Measurements from ENCODE around the gene TMIGD2. TPM values are rescaled to one million over a fixed set of nuclear protein-coding genes. Genes with fewer than 3 reads are reported as not detected.

Gene TMIGD2
- total and polyA plus RNA-seq, 4 donors = 0.16 to 0.94 (median 0.48) TPM

- DNase-seq (ENCODE audit: low spot score) = no peak
- Histone ChIP-seq H3K27ac (ENCODE audit: low read depth in 1 of 2, low read length in 2 of 2) (no peak overlapping the region), H3K9me3 (ENCODE audit: control insufficient read depth in 4 of 4, low read length in 3 of 4) (no peaks in the 10 kb centered on the region), H3K9ac (ENCODE audit: low read depth in 1 of 2, low read length in 2 of 2) (no peak overlapping the region), H3K36me3 (ENCODE audit: control insufficient read depth in 4 of 4, insufficient read depth in 3 of 4, low read depth in 1 of 4, low read length in 3 of 4) (no peaks in the 10 kb centered on the region), H3K4me3 (ENCODE audit: low read depth in 1 of 3, low read length in 3 of 3) (peak overlapping the region in 2 of 3 donors; percentile 20 to 54), H3K4me1 (ENCODE audit: control insufficient read depth in 4 of 4, insufficient read depth in 4 of 4, low read length in 3 of 4) (peaks cover 7 to 14% (median 8%) of the 10 kb centered on the region in 4 donors), H3K27me3 (ENCODE audit: control insufficient read depth in 4 of 4, insufficient read depth in 4 of 4, low read length in 3 of 4) (no peaks in the 10 kb centered on the region)
- no peak for TF ChIP-seq TAF1 (conservative IDR thresholded peaks at IDR 0.05)
- no peak for TF ChIP-seq FOXA2 (IDR thresholded peaks at IDR 0.05)
- TF ChIP-seq EGR1 (IDR thresholded peaks at IDR 0.05; ENCODE audit: low read depth in 2 of 2) = no peak
- no peak for TF ChIP-seq NR2F2 (IDR thresholded peaks at IDR 0.05)
- WGBS = under 1% methylated on average over 30 of the region's 30 CpGs
These were observed 23.0 kb downstream of the TMIGD2 start for GRCh38 chr19:4279267-4279529.

DNA sequence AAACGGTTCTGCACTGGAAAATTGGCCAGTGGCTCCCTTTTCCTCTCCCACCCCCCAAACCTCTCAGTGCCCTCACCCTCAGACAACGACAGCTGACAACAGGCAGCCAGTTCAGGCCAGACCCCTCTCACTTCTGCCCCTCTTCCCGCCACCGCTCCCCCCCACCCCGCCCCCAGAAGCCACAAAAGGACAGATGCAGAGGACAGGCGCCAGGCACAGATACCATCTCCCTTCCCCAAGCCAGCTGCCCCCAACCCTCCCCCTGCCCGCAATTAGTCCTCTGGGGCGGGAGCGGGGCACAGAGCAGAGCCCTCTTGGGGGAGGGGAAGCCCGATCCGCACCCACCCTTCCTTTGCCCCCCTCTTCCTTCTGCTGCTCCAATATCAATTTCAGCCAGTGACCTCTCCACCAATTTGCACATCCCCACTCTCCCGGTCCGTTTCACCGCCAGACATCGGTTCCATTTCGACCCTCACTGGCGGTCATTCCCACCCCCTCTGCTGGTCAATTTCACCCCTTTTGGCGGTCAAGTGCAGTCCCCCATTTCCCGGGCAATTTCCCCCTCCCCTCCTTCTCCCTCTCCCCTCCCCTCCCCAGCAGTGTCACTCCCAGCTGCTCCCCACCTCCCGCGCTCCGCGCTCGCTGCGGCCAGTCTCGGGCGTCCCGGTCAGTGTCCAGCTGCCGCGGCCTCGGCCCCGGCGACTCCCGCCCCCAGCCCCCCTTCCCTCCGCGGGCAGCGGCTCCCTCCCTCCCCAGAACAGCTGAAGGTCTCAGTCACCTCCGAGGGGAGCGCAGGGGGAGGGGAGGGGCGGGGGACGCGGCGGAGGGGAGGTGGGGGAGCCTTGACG lies 23.5 kb downstream of the TMIGD2 start, which contains the start of gene SHD:
TSS of gene SHD (plus strand) at position 848 of the 848 bp plus-strand sequence. CDS start 798 bp downstream, outside the sequence.
- H3K27ac ChIP-seq (ENCODE audit: low read depth in 1 of 2, low read length in 2 of 2) = no peak within 1 kb of the TSS
- H3K4me3 ChIP-seq (ENCODE audit: low read depth in 1 of 3, low read length in 3 of 3) = peak within 1 kb of the TSS in 2 of 3 donors; percentile 20 to 54
- peaks cover 7 to 14% (median 9%) of the 10 kb centered on the region in 4 donors for H3K4me1 ChIP-seq (ENCODE audit: control insufficient read depth in 4 of 4, insufficient read depth in 4 of 4, low read length in 3 of 4)
- no peak within 1 kb of the TSS for H3K9ac ChIP-seq (ENCODE audit: low read depth in 1 of 2, low read length in 2 of 2)
- H3K27me3 ChIP-seq (ENCODE audit: control insufficient read depth in 4 of 4, insufficient read depth in 4 of 4, low read length in 3 of 4) = no peaks in the 10 kb centered on the region
- 11% methylated on average over 44 of the region's 44 CpGs for WGBS
- no peaks in the 10 kb centered on the region for H3K9me3 ChIP-seq (ENCODE audit: control insufficient read depth in 4 of 4, low read length in 3 of 4)
- TF ChIP-seq, protein P1, sequence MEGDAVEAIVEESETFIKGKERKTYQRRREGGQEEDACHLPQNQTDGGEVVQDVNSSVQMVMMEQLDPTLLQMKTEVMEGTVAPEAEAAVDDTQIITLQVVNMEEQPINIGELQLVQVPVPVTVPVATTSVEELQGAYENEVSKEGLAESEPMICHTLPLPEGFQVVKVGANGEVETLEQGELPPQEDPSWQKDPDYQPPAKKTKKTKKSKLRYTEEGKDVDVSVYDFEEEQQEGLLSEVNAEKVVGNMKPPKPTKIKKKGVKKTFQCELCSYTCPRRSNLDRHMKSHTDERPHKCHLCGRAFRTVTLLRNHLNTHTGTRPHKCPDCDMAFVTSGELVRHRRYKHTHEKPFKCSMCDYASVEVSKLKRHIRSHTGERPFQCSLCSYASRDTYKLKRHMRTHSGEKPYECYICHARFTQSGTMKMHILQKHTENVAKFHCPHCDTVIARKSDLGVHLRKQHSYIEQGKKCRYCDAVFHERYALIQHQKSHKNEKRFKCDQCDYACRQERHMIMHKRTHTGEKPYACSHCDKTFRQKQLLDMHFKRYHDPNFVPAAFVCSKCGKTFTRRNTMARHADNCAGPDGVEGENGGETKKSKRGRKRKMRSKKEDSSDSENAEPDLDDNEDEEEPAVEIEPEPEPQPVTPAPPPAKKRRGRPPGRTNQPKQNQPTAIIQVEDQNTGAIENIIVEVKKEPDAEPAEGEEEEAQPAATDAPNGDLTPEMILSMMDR (IDR thresholded peaks at IDR 0.05; ENCODE audit: low read depth, low read length, missing input control) = no peak
- TF ChIP-seq GABPA (IDR thresholded peaks at IDR 0.05 in 1 of 2, conservative IDR thresholded peaks at IDR 0.05 in 1 of 2) (no peak), RAD21 (IDR thresholded peaks at IDR 0.05) (no peak), NR2F2 (IDR thresholded peaks at IDR 0.05) (no peak), TAF1 (conservative IDR thresholded peaks at IDR 0.05) (no peak), HNF4A (conservative IDR thresholded peaks at IDR 0.05) (no peak), FOXA1 (IDR thresholded peaks at IDR 0.05) (no peak), RXRA (IDR thresholded peaks at IDR 0.05) (no peak), HNF4G (IDR thresholded peaks at IDR 0.05) (no peak)
- no peaks in the 10 kb centered on the region for H3K36me3 ChIP-seq (ENCODE audit: control insufficient read depth in 4 of 4, insufficient read depth in 3 of 4, low read depth in 1 of 4, low read length in 3 of 4)
- DNase-seq (ENCODE audit: low spot score) = no peak

GRCh38 chr19:4278010-4278409 lies 24.2 kb downstream of the TMIGD2 start:
- no peak overlapping the region for H3K27ac ChIP-seq (ENCODE audit: low read depth in 1 of 2, low read length in 2 of 2)
- no peak overlapping the region for H3K9ac ChIP-seq (ENCODE audit: low read depth in 1 of 2, low read length in 2 of 2)
- no peaks in the 10 kb centered on the region for H3K36me3 ChIP-seq (ENCODE audit: control insufficient read depth in 4 of 4, insufficient read depth in 3 of 4, low read depth in 1 of 4, low read length in 3 of 4)
- H3K4me3 ChIP-seq (ENCODE audit: low read depth in 1 of 3, low read length in 3 of 3) = no peak overlapping the region
- DNase-seq (ENCODE audit: low spot score) = no peak
- H3K27me3 ChIP-seq (ENCODE audit: control insufficient read depth in 4 of 4, insufficient read depth in 4 of 4, low read length in 3 of 4) = no peaks in the 10 kb centered on the region
- no peaks in the 10 kb centered on the region for H3K9me3 ChIP-seq (ENCODE audit: control insufficient read depth in 4 of 4, low read length in 3 of 4)
- WGBS = 52% methylated on average over 4 of the region's 4 CpGs
- H3K4me1 ChIP-seq (ENCODE audit: control insufficient read depth in 4 of 4, insufficient read depth in 4 of 4, low read length in 3 of 4) = peaks cover 7 to 14% (median 9%) of the 10 kb centered on the region in 4 donors
- TF ChIP-seq, protein P2, sequence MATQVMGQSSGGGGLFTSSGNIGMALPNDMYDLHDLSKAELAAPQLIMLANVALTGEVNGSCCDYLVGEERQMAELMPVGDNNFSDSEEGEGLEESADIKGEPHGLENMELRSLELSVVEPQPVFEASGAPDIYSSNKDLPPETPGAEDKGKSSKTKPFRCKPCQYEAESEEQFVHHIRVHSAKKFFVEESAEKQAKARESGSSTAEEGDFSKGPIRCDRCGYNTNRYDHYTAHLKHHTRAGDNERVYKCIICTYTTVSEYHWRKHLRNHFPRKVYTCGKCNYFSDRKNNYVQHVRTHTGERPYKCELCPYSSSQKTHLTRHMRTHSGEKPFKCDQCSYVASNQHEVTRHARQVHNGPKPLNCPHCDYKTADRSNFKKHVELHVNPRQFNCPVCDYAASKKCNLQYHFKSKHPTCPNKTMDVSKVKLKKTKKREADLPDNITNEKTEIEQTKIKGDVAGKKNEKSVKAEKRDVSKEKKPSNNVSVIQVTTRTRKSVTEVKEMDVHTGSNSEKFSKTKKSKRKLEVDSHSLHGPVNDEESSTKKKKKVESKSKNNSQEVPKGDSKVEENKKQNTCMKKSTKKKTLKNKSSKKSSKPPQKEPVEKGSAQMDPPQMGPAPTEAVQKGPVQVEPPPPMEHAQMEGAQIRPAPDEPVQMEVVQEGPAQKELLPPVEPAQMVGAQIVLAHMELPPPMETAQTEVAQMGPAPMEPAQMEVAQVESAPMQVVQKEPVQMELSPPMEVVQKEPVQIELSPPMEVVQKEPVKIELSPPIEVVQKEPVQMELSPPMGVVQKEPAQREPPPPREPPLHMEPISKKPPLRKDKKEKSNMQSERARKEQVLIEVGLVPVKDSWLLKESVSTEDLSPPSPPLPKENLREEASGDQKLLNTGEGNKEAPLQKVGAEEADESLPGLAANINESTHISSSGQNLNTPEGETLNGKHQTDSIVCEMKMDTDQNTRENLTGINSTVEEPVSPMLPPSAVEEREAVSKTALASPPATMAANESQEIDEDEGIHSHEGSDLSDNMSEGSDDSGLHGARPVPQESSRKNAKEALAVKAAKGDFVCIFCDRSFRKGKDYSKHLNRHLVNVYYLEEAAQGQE (IDR thresholded peaks at IDR 0.05) = no peak
- TF ChIP-seq JUND (IDR thresholded peaks at IDR 0.05) = no peak
- no peak for TF ChIP-seq NR2F2 (IDR thresholded peaks at IDR 0.05)
- TF ChIP-seq RXRA (IDR thresholded peaks at IDR 0.05) = no peak
- no peak for TF ChIP-seq GABPA (IDR thresholded peaks at IDR 0.05 in 1 of 2, conservative IDR thresholded peaks at IDR 0.05 in 1 of 2)
- TF ChIP-seq EGR1 (IDR thresholded peaks at IDR 0.05; ENCODE audit: low read depth in 2 of 2) = no peak
- no peak for TF ChIP-seq RAD21 (IDR thresholded peaks at IDR 0.05)
- TF ChIP-seq HNF4A (conservative IDR thresholded peaks at IDR 0.05) = no peak
- TF ChIP-seq FOXA1 (IDR thresholded peaks at IDR 0.05) = no peak
- TF ChIP-seq SP1 (IDR thresholded peaks at IDR 0.05) = no peak
- TF ChIP-seq, protein P3, sequence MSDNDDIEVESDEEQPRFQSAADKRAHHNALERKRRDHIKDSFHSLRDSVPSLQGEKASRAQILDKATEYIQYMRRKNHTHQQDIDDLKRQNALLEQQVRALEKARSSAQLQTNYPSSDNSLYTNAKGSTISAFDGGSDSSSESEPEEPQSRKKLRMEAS (IDR thresholded peaks at IDR 0.05) = no peak
- TF ChIP-seq TAF1 (conservative IDR thresholded peaks at IDR 0.05) = no peak
- TF ChIP-seq, protein P1 (IDR thresholded peaks at IDR 0.05; ENCODE audit: low read depth, low read length, missing input control) = no peak
- TF ChIP-seq ATF3 (IDR thresholded peaks at IDR 0.05) = no peak
- TF ChIP-seq HNF4G (IDR thresholded peaks at IDR 0.05) = no peak
- no peak for TF ChIP-seq YY1 (IDR thresholded peaks at IDR 0.05)
